Heart left ventricle (tissue), 16 donors: ENCODE results near the gene KCNAB2. TPM values are rescaled to one million over a fixed set of nuclear protein-coding genes. Genes with fewer than 3 reads are reported as not detected.

Experiments
- ATAC-seq, 4 donors: fragments of 200-7000 bp; cut with Tn5 transposase; one replicate each; pipeline ENCODE4 v1.9.1; 2020 to 2022; ENCODE audit warnings: moderate library complexity in 4 of 4, mild to moderate bottlenecking in 3 of 4, moderate number of reproducible peaks in 1 of 4
- DNase-seq, 5 donors: peaks; one replicate each; pipeline ENCODE4 v3.0.0-alpha.2; 2020
- H3K27ac ChIP-seq, 12 donors: fragments of 200-600 bp; sonication (generic) in 4 of 12; one replicate each; pipeline versions ENCODE4 v1.5.0 to v1.8.0; 2016 to 2022; ENCODE audit warnings: mild to moderate bottlenecking in 2 of 12
- H3K27me3 ChIP-seq, 9 donors: fragments of 200-600 bp; sonication (generic) in 2 of 9; one replicate each; pipeline versions ENCODE4 v1.5.1 to v1.8.0; 2016 to 2022; ENCODE audit warnings: mild to moderate bottlenecking in 3 of 9
- H3K36me3 ChIP-seq, 9 donors: fragments of 200-600 bp; sonication (generic) in 2 of 9; one replicate each; pipeline versions ENCODE4 v1.5.0 to v1.8.0; 2018 to 2022; ENCODE audit warnings: mild to moderate bottlenecking in 2 of 9
- H3K4me1 ChIP-seq, 12 donors: fragments of 200-600 bp; sonication (generic) in 4 of 12; one replicate each; pipeline versions ENCODE4 v1.5.0 to v1.8.0; 2016 to 2022; ENCODE audit warnings: mild to moderate bottlenecking in 3 of 12
- H3K4me3 ChIP-seq, 12 donors: fragments of 200-600 bp; sonication (generic) in 4 of 12; one replicate each; pipeline versions ENCODE4 v1.5.0 to v1.8.0; 2017 to 2022; ENCODE audit warnings: mild to moderate bottlenecking in 9 of 12, moderate library complexity in 4 of 12
- H3K9me3 ChIP-seq, 12 donors: fragments of 200-600 bp; sonication (generic) in 4 of 12; one replicate each; pipeline versions ENCODE4 v1.5.0 to v1.8.0; 2016 to 2022; ENCODE audit warnings: mild to moderate bottlenecking in 1 of 12
- POLR2A ChIP-seq, 2 donors: fragments of 450-650 bp; IDR thresholded peaks; one replicate each; pipeline ENCODE4 v1.6.1; 2017; ENCODE audit warnings: antibody characterized with exemption in 2 of 2, mild to moderate bottlenecking in 2 of 2, moderate library complexity in 2 of 2
- WGBS, 4 donors: extraction: QIAGEN DNeasy Blood & Tissue Kit in 2 of 4; methylation state at CpG; one replicate each; pipeline versions ENCODE4 v1.1.5 to v1.1.7; 2013 to 2018; 5-methylcytosine and 5-hydroxymethylcytosine counted together
- intact Hi-C, 10 donors: fragments of 100-400 bp; cut with DNase I; formaldehyde crosslinking; loops; one replicate each; pipeline versions ENCODE4 v1.11.1 to v1.14.2; 2022
- polyA plus RNA-seq, 2 donors: library from polyadenylated mRNA; stranded (reverse); fragments of 200-250 nt; gene quantifications; one replicate each; pipeline ENCODE4 v1.2.3, GENCODE V29; 2013
- total RNA-seq, 9 donors: library from RNA; depleted of rRNA in 2 of 9; stranded (reverse); fragments of >200 nt in 2 of 9; fragmentation: NEBNext Ultra II Directional in 3 of 9; extraction: Animal tissue kit (Norgen Biotek cat#: 25700) in 3 of 9; gene quantifications; one replicate each; pipeline versions ENCODE4 v1.1.0 to v1.2.4, GENCODE V29; 2016 to 2023
- TF ChIP-seq, protein P1 (sequence below), 12 donors: fragments of 200-600 bp; sonication (generic) in 4 of 12; IDR thresholded peaks; one replicate each; pipeline versions ENCODE4 v1.5.0 to v1.8.0; 2018 to 2022; ENCODE audit warnings: antibody characterized with exemption in 12 of 12, mild to moderate bottlenecking in 5 of 12
- donor health status: ischemic (EF 13 %, LVEDD 7.1; RV severe dilation, severe dysfunction).
- donor health status: healthy with polysubstance abuse.
- donor health status: DM: no; HTN: yes; CAD: no.
- donor health status: DM: no; HTN: no; CAD: no.
- donor health status: ischemic (EF 25% LVEDD 6.9; RV normal size, moderate dysfunction).
- donor health status: ischemic (EF 25% LVEDD 5.7; RV mildly dilated, moderate dysfunction).
- donor health status: healthy.
- donor health status: DM: yes; HTN: yes; CAD: no.
- donor health status: ischemic (EF 35%, LVEDD 5.7; RV mildly dilated, moderate dysfunction).
- donor health status: nonischemic (EF 11% LVEDD 7.7; RV severe dilation, severe dysfunction).
- donor health status: DM: yes; HTN: yes; CAD: no.
- donor health status: PGD.
- donor health status: ischemic (EF 29% LVEDD 5.4; RV normal size, mild dysfunction).
- donor health status: nonischemic (EF 23%, LVEDD 6.1; RV moderate dilation, normal function).

The KCNAB2 gene
- total and polyA plus RNA-seq, 11 donors, result 10.7 to 51.4 (median 27.2) TPM

DNA sequence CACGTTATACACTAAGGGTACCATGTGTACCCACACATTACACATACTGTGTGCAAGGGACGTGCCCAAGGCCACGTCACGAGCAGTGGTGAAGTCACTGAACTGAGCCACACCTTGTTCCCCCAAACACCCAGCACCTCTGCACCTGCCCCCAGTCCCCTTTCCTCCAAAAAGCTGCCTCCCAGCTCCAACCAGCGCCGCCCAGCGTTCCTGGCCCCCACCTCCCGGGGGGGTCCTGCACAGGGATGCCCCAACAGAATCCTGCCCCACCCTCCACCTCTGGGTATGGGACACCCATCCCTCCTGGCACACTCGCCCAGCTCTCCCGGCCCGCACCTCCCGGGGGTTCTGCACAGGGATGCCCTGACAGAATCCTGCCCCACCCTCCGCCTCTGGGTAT, 80.3 kb downstream of the KCNAB2 start:
- H3K4me1 ChIP-seq, result peaks cover 0 to 12% (median 0%) of the 10 kb centered on the region in 12 donors
- H3K9me3 ChIP-seq, result no peaks in the 10 kb centered on the region
- intact Hi-C loops, result no loop called here
- peak in 2 of 5 donors; percentile 13 to 51 for DNase-seq
- peaks cover 0 to 26% (median 0%) of the 10 kb centered on the region in 9 donors for H3K27me3 ChIP-seq
- H3K4me3 ChIP-seq, result no peak overlapping the region
- 81 to 91% (median 85%) methylated on average over 9 to 13 of the region's 13 CpGs for WGBS, 4 donors
- no peak overlapping the region for H3K27ac ChIP-seq
- TF ChIP-seq POLR2A (IDR thresholded peaks at IDR 0.05), result no peak
- TF ChIP-seq, protein P1, sequence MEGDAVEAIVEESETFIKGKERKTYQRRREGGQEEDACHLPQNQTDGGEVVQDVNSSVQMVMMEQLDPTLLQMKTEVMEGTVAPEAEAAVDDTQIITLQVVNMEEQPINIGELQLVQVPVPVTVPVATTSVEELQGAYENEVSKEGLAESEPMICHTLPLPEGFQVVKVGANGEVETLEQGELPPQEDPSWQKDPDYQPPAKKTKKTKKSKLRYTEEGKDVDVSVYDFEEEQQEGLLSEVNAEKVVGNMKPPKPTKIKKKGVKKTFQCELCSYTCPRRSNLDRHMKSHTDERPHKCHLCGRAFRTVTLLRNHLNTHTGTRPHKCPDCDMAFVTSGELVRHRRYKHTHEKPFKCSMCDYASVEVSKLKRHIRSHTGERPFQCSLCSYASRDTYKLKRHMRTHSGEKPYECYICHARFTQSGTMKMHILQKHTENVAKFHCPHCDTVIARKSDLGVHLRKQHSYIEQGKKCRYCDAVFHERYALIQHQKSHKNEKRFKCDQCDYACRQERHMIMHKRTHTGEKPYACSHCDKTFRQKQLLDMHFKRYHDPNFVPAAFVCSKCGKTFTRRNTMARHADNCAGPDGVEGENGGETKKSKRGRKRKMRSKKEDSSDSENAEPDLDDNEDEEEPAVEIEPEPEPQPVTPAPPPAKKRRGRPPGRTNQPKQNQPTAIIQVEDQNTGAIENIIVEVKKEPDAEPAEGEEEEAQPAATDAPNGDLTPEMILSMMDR (IDR thresholded peaks at IDR 0.05), result no peak
- no peaks in the 10 kb centered on the region for H3K36me3 ChIP-seq
- no peak for ATAC-seq

DNA sequence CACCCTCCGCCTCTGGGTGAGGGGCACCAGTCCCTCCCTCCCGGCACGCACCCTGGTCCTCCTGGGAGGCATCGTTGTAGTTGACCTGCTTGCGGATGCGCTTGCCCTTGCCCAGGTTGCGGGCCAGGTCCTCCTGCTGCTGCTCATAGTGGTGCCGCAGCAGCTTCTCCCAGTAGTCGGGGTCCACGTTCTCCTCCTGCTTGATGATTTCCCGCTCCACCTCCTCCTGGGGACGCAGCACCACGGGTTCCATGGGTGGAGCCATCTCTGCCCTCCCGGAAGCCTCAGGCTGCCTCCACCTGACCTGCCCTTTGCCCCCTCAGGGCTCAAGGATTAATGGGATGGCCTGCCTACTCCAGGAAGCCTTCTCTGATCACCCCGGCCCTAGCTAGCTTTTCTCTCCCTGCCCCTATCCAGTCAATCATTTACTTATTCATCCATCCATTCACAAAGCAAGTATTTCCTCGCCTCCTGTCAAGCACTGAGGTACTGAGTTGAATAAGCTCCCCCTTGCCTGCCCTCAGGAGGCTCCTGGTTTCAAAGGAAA, 80.9 kb downstream of the KCNAB2 start:
- Histone ChIP-seq H3K27ac (no peak overlapping the region), H3K36me3 (no peaks in the 10 kb centered on the region), H3K27me3 (peaks cover 0 to 26% (median 0%) of the 10 kb centered on the region in 9 donors), H3K9me3 (peaks cover 0 to 2% (median 0%) of the 10 kb centered on the region in 12 donors), H3K4me3 (no peak overlapping the region), H3K4me1 (peaks cover 0 to 12% (median 0%) of the 10 kb centered on the region in 12 donors)
- TF ChIP-seq, protein P1 (IDR thresholded peaks at IDR 0.05), result no peak
- no peak for TF ChIP-seq POLR2A (IDR thresholded peaks at IDR 0.05)
- intact Hi-C loops, result no loop called here
- no peak for ATAC-seq
- peak in 3 of 5 donors; percentile 4 to 37 (median 22) for DNase-seq
- WGBS, 4 donors, result 90 to 92% (median 90%) methylated on average over 16 of the region's 16 CpGs

DNA sequence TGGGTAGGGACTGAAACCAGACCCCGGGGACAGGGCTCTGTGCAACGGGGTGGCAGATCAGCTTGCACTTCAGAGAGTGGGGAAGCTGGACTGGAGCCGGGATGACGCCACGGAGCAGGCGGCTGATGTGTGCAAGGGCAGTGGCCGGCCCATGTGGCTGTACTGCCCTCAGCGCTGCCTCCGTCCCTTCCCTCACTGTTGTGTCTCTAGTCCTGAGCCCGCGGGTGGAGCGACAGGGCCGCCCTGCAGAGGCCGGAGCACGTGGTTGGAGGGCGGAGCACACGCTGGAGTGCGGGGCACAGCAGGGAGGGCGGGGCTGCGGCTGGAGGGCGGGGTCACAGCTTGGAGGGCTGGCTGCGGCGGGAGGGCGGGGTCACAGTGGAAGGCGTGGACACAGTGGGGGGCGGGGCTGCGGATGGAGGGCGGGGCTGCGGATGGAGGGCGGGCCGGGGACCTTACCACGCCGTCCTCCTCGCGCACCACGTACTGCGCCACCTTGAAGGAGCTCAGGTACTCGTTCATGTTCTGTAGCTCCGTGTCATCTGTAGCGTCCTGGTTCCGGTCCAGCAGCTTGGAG, 82.0 kb downstream of the KCNAB2 start:
- Histone ChIP-seq H3K4me1 (peaks cover 0 to 12% (median 0%) of the 10 kb centered on the region in 12 donors), H3K9me3 (peaks cover 0 to 12% (median 0%) of the 10 kb centered on the region in 12 donors), H3K27me3 (peaks cover 0 to 26% (median 0%) of the 10 kb centered on the region in 9 donors), H3K27ac (no peak overlapping the region), H3K4me3 (peak overlapping the region in 5 of 12 donors; percentile 7 to 37 (median 13)), H3K36me3 (no peaks in the 10 kb centered on the region)
- TF ChIP-seq, protein P1 (IDR thresholded peaks at IDR 0.05), result no peak
- no peak for TF ChIP-seq POLR2A (IDR thresholded peaks at IDR 0.05)
- 12 to 21% (median 16%) methylated on average over 6 to 41 of the region's 41 CpGs for WGBS, 4 donors
- intact Hi-C loops, result no loop called here
- ATAC-seq, result peak; percentile 68 to 94 (median 90)
- peak; percentile 60 to 90 (median 79) for DNase-seq

DNA sequence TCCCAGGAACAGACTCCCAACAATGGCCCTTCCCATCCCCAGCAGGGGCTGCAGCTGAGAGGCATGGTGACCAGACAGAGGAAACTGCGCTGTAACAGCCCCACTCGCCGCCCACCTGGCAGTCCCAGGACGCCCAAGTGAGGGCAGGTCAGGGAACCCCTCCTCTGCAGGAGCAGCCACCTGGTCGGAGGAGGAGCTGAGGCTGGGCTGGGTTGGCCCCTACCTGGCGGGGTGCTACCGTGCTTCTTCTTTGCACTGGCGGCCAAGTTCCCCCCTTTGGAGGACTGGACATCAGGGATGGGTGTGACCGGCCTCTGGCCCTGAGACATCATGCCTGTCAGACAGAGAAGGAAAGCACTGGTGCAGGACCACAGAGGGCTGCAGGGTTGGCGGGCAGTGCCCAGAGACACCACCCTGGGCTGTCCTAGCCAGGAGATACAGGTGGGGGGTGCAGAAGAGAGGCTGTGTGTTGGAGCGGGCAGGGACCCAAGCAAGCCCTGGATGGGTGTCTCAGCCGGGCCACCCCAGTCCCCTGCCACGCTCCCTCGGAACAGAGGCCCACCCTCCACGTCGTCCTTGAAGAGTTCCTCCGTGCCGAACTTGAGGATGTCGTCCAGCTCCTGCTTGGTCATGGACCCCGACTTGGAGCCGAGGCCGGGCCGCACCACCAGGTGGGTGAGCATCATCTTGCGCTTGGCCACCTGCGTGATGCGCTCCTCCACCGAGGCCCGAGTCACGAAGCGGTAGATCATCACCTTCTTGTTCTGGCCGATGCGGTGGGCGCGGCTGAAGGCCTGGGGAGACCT, 82.8 kb downstream of the KCNAB2 start:
- ATAC-seq (no peak), DNase-seq (peak in 3 of 5 donors; percentile 23 to 61 (median 25))
- H3K36me3 ChIP-seq, result no peaks in the 10 kb centered on the region
- H3K9me3 ChIP-seq, result peaks cover 0 to 12% (median 0%) of the 10 kb centered on the region in 12 donors
- 92 to 94% (median 94%) methylated on average over 22 to 34 of the region's 34 CpGs for WGBS, 4 donors
- peaks cover 0 to 12% (median 0%) of the 10 kb centered on the region in 12 donors for H3K4me1 ChIP-seq
- intact Hi-C loops, result no loop called here
- TF ChIP-seq, protein P1 (IDR thresholded peaks at IDR 0.05), result no peak
- no peak for TF ChIP-seq POLR2A (IDR thresholded peaks at IDR 0.05)
- no peak overlapping the region for H3K4me3 ChIP-seq
- H3K27me3 ChIP-seq, result peaks cover 0 to 26% (median 0%) of the 10 kb centered on the region in 9 donors
- no peak overlapping the region for H3K27ac ChIP-seq
